Body of pancreas (tissue), 4 donors: Measurements from ENCODE around the gene RTRAF. TPM values are rescaled to one million over a fixed set of nuclear protein-coding genes. Genes with fewer than 3 reads are reported as not detected.

Experiments
- ATAC-seq: fragments of 150-250 bp; one replicate; pipeline ENCODE4 v1.9.1; 2016
- DNase-seq, 4 donors: peaks; one replicate each; pipeline ENCODE4 v3.0.0-alpha.2; 2019
- H3K27ac ChIP-seq, 4 donors: fragments of 200-600 bp; sonication (generic); 1 replicate in 3 of 4; 2 replicates in 1 of 4; pipeline versions ENCODE4 v1.5.1 to v1.6.1; 2016 to 2019; ENCODE audit warnings: mild to moderate bottlenecking in 1 of 4, mixed read lengths in 1 of 4, moderate library complexity in 1 of 4
- H3K27me3 ChIP-seq, 2 donors: fragments of 200-600 bp; sonication (generic); one replicate each; pipeline ENCODE4 v1.6.0; 2016; ENCODE audit warnings: mild to moderate bottlenecking in 1 of 2
- H3K36me3 ChIP-seq, 2 donors: fragments of 200-600 bp; sonication (generic); replicated peaks in 1 of 2; 2 replicates each; pipeline ENCODE4 v1.5.1; 2016; ENCODE audit warnings: low read depth in 2 of 2; ENCODE audit not compliant: insufficient read depth in 1 of 2
- H3K4me1 ChIP-seq: fragments of 200-600 bp; sonication (generic); one replicate; pipeline ENCODE4 v1.6.0; 2016
- H3K4me3 ChIP-seq, 2 donors: fragments of 200-600 bp; sonication (generic); 1 replicate in 1 of 2; 2 replicates in 1 of 2; pipeline ENCODE4 v1.5.1; 2016 to 2019
- H3K9me3 ChIP-seq, 3 donors: fragments of 200-600 bp; sonication (generic); 1 replicate in 2 of 3; 2 replicates in 1 of 3; pipeline ENCODE4 v1.5.1; 2016
- CTCF ChIP-seq, 7 experiments: fragments of 450-650 bp in 4 of 7; fragments of 200-600 bp in 3 of 7; sonication (generic) in 3 of 7; IDR thresholded peaks; one replicate each; pipeline ENCODE4 v1.5.1; 2016 to 2019; ENCODE audit warnings: antibody characterized with exemption in 7 of 7
- POLR2A ChIP-seq, 3 donors: fragments of 450-650 bp; IDR thresholded peaks; one replicate each; pipeline ENCODE4 v1.6.1; 2016; ENCODE audit warnings: antibody characterized with exemption in 3 of 3, mild to moderate bottlenecking in 2 of 3
- WGBS, 2 donors: methylation state at CpG; one replicate each; pipeline ENCODE4 v1.1.5; 2017; 5-methylcytosine and 5-hydroxymethylcytosine counted together
- intact Hi-C: fragments of 100-400 bp; cut with DNase I; formaldehyde crosslinking; loops from one replicate; pipeline ENCODE4 v1.15.1; 2023
- total RNA-seq, 2 donors: library from RNA; depleted of rRNA; stranded (reverse); fragments of >200 nt; gene quantifications; one replicate each; pipeline ENCODE4 v1.1.0, GENCODE V29; 2016

RTRAF gene
- total RNA-seq, 2 donors from 2014 or later: 15.2 to 40.7 TPM

- Histone ChIP-seq H3K4me3 (no peak overlapping the region), H3K9me3 (no peaks in the 10 kb centered on the region), H3K27me3 (no peaks in the 10 kb centered on the region), H3K27ac (no peak overlapping the region), H3K36me3 (no peaks in the 10 kb centered on the region), H3K4me1 (no peaks in the 10 kb centered on the region)
- ATAC-seq (no peak), DNase-seq (no peak)
- intact Hi-C loops: no loop called here
- no peak for TF ChIP-seq CTCF (IDR thresholded peaks at IDR 0.05)
Observed at GRCh38 chr14:51960866-51961265, 28.5 kb upstream of the RTRAF start.

DNA sequence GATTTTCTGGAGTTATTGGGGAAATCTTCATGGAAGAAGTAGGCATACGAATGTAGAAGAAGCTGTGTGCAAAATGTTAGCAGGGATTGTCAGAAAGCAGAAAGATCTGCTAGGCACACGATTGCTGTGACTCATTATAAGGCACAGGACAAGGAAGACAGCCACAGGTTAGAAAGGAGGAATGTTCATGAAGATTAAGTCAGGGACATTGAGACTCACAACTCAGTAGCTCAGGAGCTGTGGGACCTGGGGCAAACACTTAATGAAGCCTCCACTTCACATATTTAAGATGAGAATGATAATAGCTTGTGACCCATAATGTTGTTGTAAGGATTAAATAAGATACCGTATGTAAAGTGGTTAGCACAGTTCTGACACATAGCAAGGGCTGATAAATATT is 26.6 kb upstream of the RTRAF start:
- ATAC-seq: no peak
- TF ChIP-seq POLR2A (IDR thresholded peaks at IDR 0.05): no peak
- no peak for TF ChIP-seq CTCF (IDR thresholded peaks at IDR 0.05)
- intact Hi-C loops: no loop called here
- Histone ChIP-seq H3K36me3 (no peaks in the 10 kb centered on the region), H3K27ac (no peak overlapping the region), H3K4me1 (no peaks in the 10 kb centered on the region), H3K9me3 (no peaks in the 10 kb centered on the region), H3K4me3 (no peak overlapping the region), H3K27me3 (no peaks in the 10 kb centered on the region)
- DNase-seq: no peak
- WGBS, 2 donors: 13 to 30% methylated on average over 2 to 3 of the region's 3 CpGs

- H3K27ac ChIP-seq: no peak overlapping the region
- H3K27me3 ChIP-seq: no peaks in the 10 kb centered on the region
- no peaks in the 10 kb centered on the region for H3K4me1 ChIP-seq
- no peaks in the 10 kb centered on the region for H3K36me3 ChIP-seq
- H3K4me3 ChIP-seq: no peak overlapping the region
- DNase-seq: no peak
- no peaks in the 10 kb centered on the region for H3K9me3 ChIP-seq
- intact Hi-C loops: no loop called here
- WGBS, 2 donors: 20 to 35% methylated on average over 4 of the region's 4 CpGs
- no peak for ATAC-seq
- TF ChIP-seq POLR2A (IDR thresholded peaks at IDR 0.05) (no peak), CTCF (IDR thresholded peaks at IDR 0.05) (no peak)
Observed at GRCh38 chr14:51963286-51963685, 26.1 kb upstream of the RTRAF start.

DNA sequence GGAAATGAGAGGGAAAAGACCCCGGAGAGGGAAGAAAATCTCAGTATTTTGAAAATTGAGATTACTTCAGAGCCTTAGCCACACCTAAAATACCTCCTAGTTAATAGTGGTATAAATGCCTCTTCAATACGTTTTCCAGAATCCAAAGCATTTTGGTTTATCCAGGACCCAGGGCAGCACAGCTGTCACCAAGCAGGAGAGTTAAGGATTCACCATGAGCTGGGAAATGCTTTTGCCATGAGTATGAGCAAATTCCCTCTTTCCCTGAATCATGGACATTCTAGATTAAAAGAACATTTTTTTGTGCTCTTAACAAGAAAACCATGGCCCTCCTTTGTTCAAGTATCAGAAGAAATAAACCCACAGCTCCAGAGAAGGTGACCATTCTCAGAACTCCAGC is 21.8 kb upstream of the RTRAF start:
- DNase-seq (no peak), ATAC-seq (no peak)
- Histone ChIP-seq H3K27me3 (no peaks in the 10 kb centered on the region), H3K27ac (no peak overlapping the region), H3K4me3 (no peak overlapping the region), H3K36me3 (no peaks in the 10 kb centered on the region), H3K4me1 (no peaks in the 10 kb centered on the region), H3K9me3 (no peaks in the 10 kb centered on the region)
- TF ChIP-seq POLR2A (IDR thresholded peaks at IDR 0.05): no peak
- TF ChIP-seq CTCF (IDR thresholded peaks at IDR 0.05): no peak
- intact Hi-C loops: no loop called here
- 60 to 63% methylated on average over 2 of the region's 2 CpGs for whole genome bisulfite sequencing, 2 donors

DNA sequence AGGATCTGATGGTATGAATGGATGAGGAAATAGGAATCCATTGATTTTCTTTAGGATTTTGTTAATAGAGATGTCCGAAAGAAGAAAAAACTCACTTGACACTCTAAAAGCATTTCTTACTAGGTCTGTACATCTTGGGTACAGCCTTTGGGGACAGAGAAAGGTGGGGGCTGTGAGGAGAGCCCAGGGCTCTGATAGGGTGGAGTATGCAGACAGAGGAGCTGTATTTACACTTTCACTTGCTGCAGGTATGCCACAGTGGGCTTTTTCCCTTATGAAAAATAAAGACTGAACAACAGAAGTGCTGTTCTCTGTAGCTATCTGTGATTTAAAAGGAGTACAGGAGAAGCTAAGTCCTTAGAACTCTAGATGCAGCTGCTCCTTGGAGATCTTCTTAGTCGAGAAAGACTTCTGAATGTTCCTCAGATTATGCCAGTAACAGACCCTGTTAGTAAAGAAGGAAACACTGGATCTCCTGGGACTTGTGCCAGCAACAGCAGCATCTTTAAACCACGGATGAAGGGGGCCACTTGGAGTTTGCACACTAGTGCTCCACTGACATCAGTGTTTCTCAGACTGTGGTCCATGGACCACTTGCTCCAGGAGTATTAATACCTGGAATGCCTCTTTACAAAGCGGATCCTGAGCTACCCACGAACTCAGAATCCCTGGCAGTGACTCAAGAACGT is 19.4 kb upstream of the RTRAF start:
- intact Hi-C loops: no loop called here
- 32 to 45% methylated on average over 6 of the region's 6 CpGs for WGBS, 2 donors
- H3K9me3 ChIP-seq: no peaks in the 10 kb centered on the region
- TF ChIP-seq CTCF (IDR thresholded peaks at IDR 0.05): no peak
- TF ChIP-seq POLR2A (IDR thresholded peaks at IDR 0.05): no peak
- DNase-seq (no peak), ATAC-seq (no peak)
- H3K36me3 ChIP-seq: no peaks in the 10 kb centered on the region
- no peak overlapping the region for H3K4me3 ChIP-seq
- no peak overlapping the region for H3K27ac ChIP-seq
- H3K27me3 ChIP-seq: no peaks in the 10 kb centered on the region
- H3K4me1 ChIP-seq: no peaks in the 10 kb centered on the region
